SU-DHL-6 (cell line): ENCODE data around the gene TMEM11.
"Not testable (repeated sequence)": the region's sequence is repeated elsewhere in the genome, so short reads cannot be mapped to it uniquely, and the experiment has no call there.

ENCODE experiments used
- EZH2phosphoT487 ChIP-seq: fragments of 200-600 bp; sonication (generic), shearing (Covaris generic); conservative IDR thresholded peaks from 2 replicates; pipeline ENCODE4 v1.6.1; 2018; ENCODE audit warnings: mild to moderate bottlenecking, antibody characterized with exemption, low read length, moderate library complexity, mixed read lengths
- TF ChIP-seq, protein P1 (sequence below): fragments of 200-600 bp; sonication (generic); IDR thresholded peaks from one replicate; pipeline ENCODE4 v1.5.1; 2017; ENCODE audit warnings: antibody characterized with exemption, mild to moderate bottlenecking, low read length, moderate library complexity; ENCODE audit not compliant: insufficient read depth, poor library complexity, severe bottlenecking

DNA sequence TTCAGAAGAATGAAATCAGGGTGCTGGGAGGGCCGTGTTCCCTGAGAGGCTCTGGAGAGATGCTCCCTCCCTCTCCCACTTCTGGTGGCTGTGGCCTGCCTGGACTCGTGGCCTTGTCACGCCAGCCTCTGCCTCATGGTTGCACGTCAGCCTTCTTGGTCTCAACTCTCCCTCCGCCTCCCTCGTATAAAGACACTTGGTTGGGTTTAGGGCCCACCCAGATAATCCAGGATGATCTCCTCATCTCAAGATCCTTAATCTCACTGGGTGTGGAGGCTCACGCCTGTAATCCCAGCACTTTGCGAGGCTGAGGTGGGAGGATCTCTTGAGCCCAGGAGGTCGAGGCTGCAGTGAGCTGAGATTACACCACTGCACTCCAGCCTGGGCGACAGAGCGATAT is 13.3 kb upstream of the TMEM11 start:
- TF ChIP-seq, protein P1, sequence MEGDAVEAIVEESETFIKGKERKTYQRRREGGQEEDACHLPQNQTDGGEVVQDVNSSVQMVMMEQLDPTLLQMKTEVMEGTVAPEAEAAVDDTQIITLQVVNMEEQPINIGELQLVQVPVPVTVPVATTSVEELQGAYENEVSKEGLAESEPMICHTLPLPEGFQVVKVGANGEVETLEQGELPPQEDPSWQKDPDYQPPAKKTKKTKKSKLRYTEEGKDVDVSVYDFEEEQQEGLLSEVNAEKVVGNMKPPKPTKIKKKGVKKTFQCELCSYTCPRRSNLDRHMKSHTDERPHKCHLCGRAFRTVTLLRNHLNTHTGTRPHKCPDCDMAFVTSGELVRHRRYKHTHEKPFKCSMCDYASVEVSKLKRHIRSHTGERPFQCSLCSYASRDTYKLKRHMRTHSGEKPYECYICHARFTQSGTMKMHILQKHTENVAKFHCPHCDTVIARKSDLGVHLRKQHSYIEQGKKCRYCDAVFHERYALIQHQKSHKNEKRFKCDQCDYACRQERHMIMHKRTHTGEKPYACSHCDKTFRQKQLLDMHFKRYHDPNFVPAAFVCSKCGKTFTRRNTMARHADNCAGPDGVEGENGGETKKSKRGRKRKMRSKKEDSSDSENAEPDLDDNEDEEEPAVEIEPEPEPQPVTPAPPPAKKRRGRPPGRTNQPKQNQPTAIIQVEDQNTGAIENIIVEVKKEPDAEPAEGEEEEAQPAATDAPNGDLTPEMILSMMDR, result not testable (repeated sequence)
- TF ChIP-seq EZH2phosphoT487, result not testable (repeated sequence)
